OCI-LY7 (cell line): Measurements from ENCODE around the gene THSD7B. TPM values are rescaled to one million over a fixed set of nuclear protein-coding genes. Genes with fewer than 3 reads are reported as not detected.

Source experiments
- BruUV-seq: library from RNA; stranded (reverse); fragments of 400-500 nt; replicated peaks from 2 replicates; lab custom pipeline; 2021; lab: Mats Ljungman, UMichigan
- CTCF ChIA-PET: fragments of 300-600 bp; sonication (Branson Sonifier 250); formaldehyde crosslinking; loops from one replicate; lab custom pipeline; 2022; ENCODE audit warnings: antibody characterized with exemption; ENCODE audit not compliant: unreplicated experiment; lab: Charles Lee
- POLR2A ChIA-PET: fragments of 300-600 bp; sonication (Branson Sonifier 250); formaldehyde crosslinking; loops from one replicate; lab custom pipeline; 2022; ENCODE audit warnings: antibody characterized with exemption; lab: Charles Lee
- DNase-seq: peaks from one replicate; pipeline ENCODE4 v3.0.0-alpha.2; 2015; ENCODE audit warnings: low spot score
- H2AFZ ChIP-seq: fragments of 200-600 bp; sonication (generic), shearing (Covaris generic); 2 replicates; pipeline ENCODE4 v1.6.1; 2014; ENCODE audit warnings: mild to moderate bottlenecking, antibody characterized with exemption, low read length, moderate library complexity
- H3K27ac ChIP-seq: fragments of 200-600 bp; sonication (generic); 2 replicates; pipeline ENCODE4 v1.5.1; 2014; ENCODE audit warnings: mixed run types, low read depth, mild to moderate bottlenecking, moderate library complexity, low read length, inconsistent platforms; ENCODE audit not compliant: poor library complexity, severe bottlenecking
- H3K36me3 ChIP-seq: fragments of 200-600 bp; sonication (generic); 2 replicates; pipeline ENCODE4 v1.6.1; 2014; ENCODE audit warnings: mild to moderate bottlenecking, antibody characterized with exemption, low read length, moderate library complexity, mixed read lengths; ENCODE audit not compliant: insufficient read depth
- H3K4me1 ChIP-seq: fragments of 200-600 bp; sonication (generic); 2 replicates; pipeline ENCODE4 v1.5.1; 2014; ENCODE audit warnings: mild to moderate bottlenecking, low read length; ENCODE audit not compliant: insufficient read depth, poor library complexity, severe bottlenecking
- H3K4me2 ChIP-seq: fragments of 200-600 bp; sonication (generic); 2 replicates; pipeline ENCODE4 v1.6.1; 2014; ENCODE audit warnings: mild to moderate bottlenecking, low read length
- H3K4me3 ChIP-seq: fragments of 200-600 bp; sonication (generic); 2 replicates; pipeline ENCODE4 v1.5.1; 2014; ENCODE audit warnings: mild to moderate bottlenecking, low read depth, low read length; ENCODE audit not compliant: poor library complexity, severe bottlenecking
- H3K79me2 ChIP-seq: fragments of 200-600 bp; sonication (generic); 2 replicates; pipeline ENCODE4 v1.6.1; 2016; ENCODE audit warnings: low read depth, mild to moderate bottlenecking, low read length, moderate library complexity, mixed read lengths; ENCODE audit not compliant: insufficient read depth
- H3K9me2 ChIP-seq: fragments of 200-600 bp; sonication (generic); 2 replicates; pipeline ENCODE4 v1.6.1; 2016; ENCODE audit warnings: mild to moderate bottlenecking, low read length, mixed read lengths; ENCODE audit not compliant: insufficient read depth
- H3K9me3 ChIP-seq: fragments of 200-600 bp; sonication (generic); 2 replicates; pipeline ENCODE4 v1.6.1; 2014; ENCODE audit warnings: mild to moderate bottlenecking, mixed run types, low read length, mixed read lengths
- H4K20me1 ChIP-seq: fragments of 200-600 bp; sonication (generic); 2 replicates; pipeline ENCODE4 v1.6.1; 2014; ENCODE audit warnings: mild to moderate bottlenecking, antibody characterized with exemption, low read length, moderate library complexity, mixed read lengths; ENCODE audit not compliant: insufficient read depth
- EZH2phosphoT487 ChIP-seq: fragments of 200-600 bp; sonication (generic); IDR thresholded peaks from 2 replicates; pipeline ENCODE4 v1.6.1; 2018; ENCODE audit warnings: low read depth, borderline replicate concordance, mild to moderate bottlenecking, mixed run types, antibody characterized with exemption, low read length, moderate library complexity, mixed read lengths
- intact Hi-C: fragments of 100-400 bp; cut with micrococcal nuclease; formaldehyde crosslinking; loops from one replicate; pipeline ENCODE4 v1.10.0; 2022; ENCODE audit not compliant: unreplicated experiment
- total RNA-seq, 2 experiments: library from RNA; depleted of rRNA in 1 of 2; stranded (reverse); fragments of >200 nt in 1 of 2; shearing (Covaris generic) in 1 of 2; gene quantifications; 2 replicates each; pipeline ENCODE4 v1.2.3, GENCODE V29; 2014 to 2022
- TF ChIP-seq, protein P1 (sequence below): fragments of 200-600 bp; sonication (generic); conservative IDR thresholded peaks from 2 replicates; pipeline ENCODE4 v1.5.1; 2014; ENCODE audit warnings: mild to moderate bottlenecking, antibody characterized with exemption, low read length, moderate library complexity, mixed read lengths

Gene THSD7B
- total RNA-seq, 2 experiments from 2014 or later: 1.8 TPM

DNA sequence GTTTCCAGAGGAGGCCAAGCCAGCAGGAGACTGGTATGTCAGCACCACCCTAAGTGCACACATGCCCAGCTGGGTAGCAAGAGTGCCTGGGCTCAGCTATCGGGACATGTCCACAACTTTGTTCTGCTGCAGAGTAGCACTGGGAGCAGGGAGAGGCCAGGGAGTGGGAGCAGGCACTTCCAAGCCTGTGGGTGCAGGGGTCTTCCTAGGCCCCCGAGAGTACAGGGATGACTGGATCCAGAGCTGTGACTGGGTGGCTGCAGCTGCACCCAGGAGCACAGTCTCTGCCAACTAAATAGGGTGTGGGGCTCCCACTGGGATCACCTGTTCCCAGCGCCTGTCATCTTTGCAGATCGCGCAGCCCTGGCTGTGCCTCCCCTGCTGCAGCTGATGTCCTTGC is 943.0 kb downstream of the THSD7B start:
- H3K36me3 ChIP-seq: no peaks in the 10 kb centered on the region
- H3K9me2 ChIP-seq: no peaks in the 10 kb centered on the region
- ChIA-PET CTCF (no interaction called here), POLR2A (no interaction called here)
- no peaks in the 10 kb centered on the region for H4K20me1 ChIP-seq
- H3K4me3 ChIP-seq: no peak overlapping the region
- H2AFZ ChIP-seq: no peak overlapping the region
- H3K4me1 ChIP-seq: no peaks in the 10 kb centered on the region
- intact Hi-C loops: no loop called here
- H3K27ac ChIP-seq: no peak overlapping the region
- TF ChIP-seq EZH2phosphoT487: no peak
- TF ChIP-seq, protein P1, sequence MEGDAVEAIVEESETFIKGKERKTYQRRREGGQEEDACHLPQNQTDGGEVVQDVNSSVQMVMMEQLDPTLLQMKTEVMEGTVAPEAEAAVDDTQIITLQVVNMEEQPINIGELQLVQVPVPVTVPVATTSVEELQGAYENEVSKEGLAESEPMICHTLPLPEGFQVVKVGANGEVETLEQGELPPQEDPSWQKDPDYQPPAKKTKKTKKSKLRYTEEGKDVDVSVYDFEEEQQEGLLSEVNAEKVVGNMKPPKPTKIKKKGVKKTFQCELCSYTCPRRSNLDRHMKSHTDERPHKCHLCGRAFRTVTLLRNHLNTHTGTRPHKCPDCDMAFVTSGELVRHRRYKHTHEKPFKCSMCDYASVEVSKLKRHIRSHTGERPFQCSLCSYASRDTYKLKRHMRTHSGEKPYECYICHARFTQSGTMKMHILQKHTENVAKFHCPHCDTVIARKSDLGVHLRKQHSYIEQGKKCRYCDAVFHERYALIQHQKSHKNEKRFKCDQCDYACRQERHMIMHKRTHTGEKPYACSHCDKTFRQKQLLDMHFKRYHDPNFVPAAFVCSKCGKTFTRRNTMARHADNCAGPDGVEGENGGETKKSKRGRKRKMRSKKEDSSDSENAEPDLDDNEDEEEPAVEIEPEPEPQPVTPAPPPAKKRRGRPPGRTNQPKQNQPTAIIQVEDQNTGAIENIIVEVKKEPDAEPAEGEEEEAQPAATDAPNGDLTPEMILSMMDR: no peak
- BruUV-seq: no TSS peak
- no peaks in the 10 kb centered on the region for H3K9me3 ChIP-seq
- DNase-seq: no peak
- H3K79me2 ChIP-seq: no peaks in the 10 kb centered on the region
- no peak overlapping the region for H3K4me2 ChIP-seq

DNA sequence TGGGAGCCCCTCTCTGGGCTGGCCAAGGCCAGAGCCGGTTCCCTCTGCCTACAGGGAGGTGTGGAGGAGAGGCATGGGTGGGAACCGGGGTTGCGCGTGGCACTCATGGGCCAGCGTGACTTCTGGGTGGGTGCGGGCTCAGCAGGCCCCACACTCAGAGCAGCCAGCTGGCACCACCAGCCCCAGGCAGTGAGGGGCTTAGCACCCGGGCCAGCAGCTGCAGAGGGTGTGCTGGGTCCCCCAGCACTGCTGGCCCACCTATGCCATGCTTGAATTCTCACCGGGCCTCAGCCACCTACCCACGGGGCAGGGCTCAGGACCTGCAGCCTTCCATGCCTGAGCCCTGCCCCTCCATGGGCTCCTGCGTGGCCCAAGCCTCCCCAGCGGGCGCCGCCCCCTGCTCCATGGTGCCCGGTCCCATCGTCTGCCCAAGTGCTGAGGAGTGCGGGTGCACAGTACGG is 950.4 kb downstream of the THSD7B start:
- no peaks in the 10 kb centered on the region for H3K36me3 ChIP-seq
- POLR2A ChIA-PET: no interaction called here
- no peaks in the 10 kb centered on the region for H4K20me1 ChIP-seq
- no peak overlapping the region for H3K4me3 ChIP-seq
- H3K27ac ChIP-seq: no peak overlapping the region
- no peaks in the 10 kb centered on the region for H3K79me2 ChIP-seq
- no TSS peak for BruUV-seq
- no peak for DNase-seq
- H3K9me3 ChIP-seq: no peaks in the 10 kb centered on the region
- CTCF ChIA-PET: no interaction called here
- intact Hi-C loops: no loop called here
- H3K4me1 ChIP-seq: no peaks in the 10 kb centered on the region
- no peak overlapping the region for H2AFZ ChIP-seq
- H3K9me2 ChIP-seq: no peaks in the 10 kb centered on the region
- no peak overlapping the region for H3K4me2 ChIP-seq
- TF ChIP-seq, protein P1: no peak
- no peak for TF ChIP-seq EZH2phosphoT487

DNA sequence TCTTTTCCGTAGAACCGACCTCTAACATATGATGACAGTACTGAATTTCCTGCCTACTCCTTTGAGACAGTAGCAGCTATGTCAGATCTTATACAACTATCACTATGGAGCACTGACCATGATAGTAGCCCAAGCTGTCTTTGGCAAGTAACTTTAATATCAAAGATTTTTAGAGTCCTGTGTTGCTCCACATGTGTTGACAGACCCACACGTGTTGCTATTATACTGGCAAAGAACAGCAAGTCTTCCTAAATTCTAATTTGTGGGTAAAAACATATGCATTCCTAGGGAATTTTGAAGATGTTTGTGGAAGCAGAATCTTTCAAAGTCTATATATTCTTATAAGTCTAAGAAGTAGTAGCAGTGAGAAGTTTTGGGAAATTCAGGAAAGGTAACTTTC is 953.4 kb downstream of the THSD7B start:
- POLR2A ChIA-PET: no interaction called here
- Histone ChIP-seq H4K20me1 (no peaks in the 10 kb centered on the region), H3K36me3 (no peaks in the 10 kb centered on the region), H3K79me2 (no peaks in the 10 kb centered on the region), H3K9me2 (no peaks in the 10 kb centered on the region), H3K27ac (no peak overlapping the region), H3K9me3 (no peaks in the 10 kb centered on the region), H3K4me2 (no peak overlapping the region), H2AFZ (no peak overlapping the region), H3K4me3 (no peak overlapping the region), H3K4me1 (no peaks in the 10 kb centered on the region)
- TF ChIP-seq, protein P1: no peak
- no peak for TF ChIP-seq EZH2phosphoT487
- intact Hi-C loops: no loop called here
- CTCF ChIA-PET: no interaction called here
- no TSS peak for BruUV-seq
- no peak for DNase-seq
